Tongue (tissue), 2 donors: Measurements from ENCODE around the gene DPF3. TPM values are rescaled to one million over a fixed set of nuclear protein-coding genes. Genes with fewer than 3 reads are reported as not detected.

ENCODE experiments used
- DNase-seq: peaks from one replicate; pipeline ENCODE4 v3.0.0-alpha.2; 2015
- total RNA-seq: library from RNA; depleted of rRNA; stranded (reverse); fragments of >200 nt; gene quantifications from one replicate; pipeline ENCODE4 v1.2.3, GENCODE V29; 2014

The DPF3 gene
- total RNA-seq, 1 donor from 2014 or later: 20.6 TPM

- no peak for DNase-seq
These were observed 152.7 kb downstream of the DPF3 start for GRCh38 chr14:72740966-72741825.

DNA sequence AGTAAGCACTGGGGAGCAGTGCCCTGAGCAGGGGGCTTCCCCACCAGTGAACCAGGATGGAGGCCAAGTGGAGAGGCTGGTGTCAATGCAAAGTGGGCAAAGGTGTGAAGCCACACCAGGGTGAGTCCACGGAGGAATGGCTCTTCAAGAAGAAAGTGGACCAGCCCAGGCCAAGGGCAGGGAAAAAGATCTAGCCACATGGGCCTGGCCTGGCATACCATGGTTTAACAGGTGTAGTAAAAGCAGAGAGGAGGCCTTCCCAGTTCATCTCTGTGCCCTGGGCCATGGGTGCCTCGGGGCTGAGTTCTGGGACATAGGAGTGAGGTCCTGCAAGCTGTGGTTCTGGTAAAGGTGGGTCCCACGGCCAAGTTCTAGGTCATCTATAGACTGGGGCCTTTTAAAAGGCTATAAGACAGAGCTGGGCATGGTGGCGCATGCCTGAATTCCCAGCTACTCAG lies 153.4 kb downstream of the DPF3 start:
- no peak for DNase-seq

GRCh38 chr14:72739446-72740405 lies 154.2 kb downstream of the DPF3 start:
- peak; percentile 32 for DNase-seq

DNA sequence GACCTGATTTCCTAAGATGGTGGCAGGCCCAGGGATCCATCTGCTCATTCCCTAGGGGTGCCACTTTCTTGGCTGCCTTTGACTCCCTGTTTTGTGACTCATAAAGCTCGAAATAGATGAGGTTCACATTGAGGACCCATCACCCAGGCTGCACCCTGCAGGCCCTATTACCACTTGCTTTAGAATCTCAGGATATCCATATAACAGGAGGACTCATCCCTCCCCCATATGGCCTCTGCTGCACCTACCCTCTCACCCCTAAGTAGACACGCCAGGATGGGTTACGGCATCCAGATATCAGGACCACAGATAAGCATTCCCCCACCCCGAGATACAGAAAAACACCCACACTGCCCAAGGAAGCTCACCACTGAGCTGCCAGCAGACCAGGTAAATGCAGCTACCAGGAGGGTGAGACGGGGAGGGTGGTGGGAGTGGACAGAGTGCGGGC lies 155.7 kb downstream of the DPF3 start:
- no peak for DNase-seq

- DNase-seq: no peak
These were observed 156.3 kb downstream of the DPF3 start for GRCh38 chr14:72737560-72737943.

GRCh38 chr14:72736786-72737559 lies 156.9 kb downstream of the DPF3 start:
- DNase-seq: peak; percentile 59

- DNase-seq: no peak
These were observed 157.6 kb downstream of the DPF3 start for GRCh38 chr14:72736308-72736707.

GRCh38 chr14:72732022-72732780 lies 161.7 kb downstream of the DPF3 start:
- no peak for DNase-seq

DNA sequence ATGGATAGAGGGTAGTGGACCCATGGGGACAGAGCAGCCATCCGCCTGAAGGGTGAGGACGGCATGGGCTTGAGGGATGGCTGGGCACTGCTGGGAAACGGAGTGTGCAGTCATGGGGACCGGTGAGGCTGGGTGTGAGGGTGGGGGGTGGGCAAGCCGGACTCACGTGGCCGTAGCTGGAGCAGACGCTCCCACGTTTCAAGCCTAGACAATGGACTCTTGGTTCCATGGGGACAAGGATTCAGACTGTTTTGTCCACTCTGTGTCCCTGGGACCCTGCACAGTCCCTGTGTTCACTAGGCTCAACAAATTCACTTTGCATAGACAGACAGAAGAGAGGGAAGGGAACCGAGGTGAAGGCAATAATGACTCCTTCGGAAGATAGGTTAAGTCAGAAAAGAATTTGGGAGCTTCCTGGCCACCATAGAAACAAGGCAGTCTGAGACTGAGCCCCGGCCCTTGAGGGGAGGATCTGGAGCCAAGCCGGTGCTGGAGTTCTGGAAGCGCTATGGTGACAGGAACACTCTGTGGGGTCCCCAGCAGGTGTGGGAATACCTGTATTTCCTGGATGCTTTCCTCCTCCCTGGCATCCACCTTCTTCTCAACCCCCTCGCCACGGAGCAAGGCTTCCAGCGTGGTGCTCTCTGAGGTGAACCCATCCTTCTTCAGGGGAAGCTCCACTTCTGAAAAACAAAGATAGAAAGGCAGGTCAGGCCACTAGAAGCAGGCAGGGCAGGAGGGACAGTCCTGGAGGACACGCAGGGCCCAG lies 162.5 kb downstream of the DPF3 start:
- no peak for DNase-seq

DNA sequence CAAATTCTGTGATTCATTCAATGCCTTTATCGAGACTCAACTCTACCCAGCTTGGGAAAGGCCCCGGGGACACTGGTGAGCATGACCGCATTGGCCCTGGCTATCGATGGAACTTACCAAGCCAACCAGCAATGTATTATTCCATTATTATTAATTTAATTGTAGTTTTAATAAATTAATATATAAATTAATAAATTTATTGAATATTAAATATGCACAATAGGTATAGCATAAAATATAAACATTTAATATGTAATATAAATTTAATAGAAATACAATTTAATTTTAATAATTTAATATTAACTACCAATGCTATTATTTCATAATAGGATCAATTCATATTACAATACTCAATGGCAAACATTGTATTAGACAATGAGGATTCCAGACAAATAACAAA lies 163.4 kb downstream of the DPF3 start:
- no peak for DNase-seq

GRCh38 chr14:72726444-72726843 lies 167.5 kb downstream of the DPF3 start:
- DNase-seq: no peak

- peak; percentile 25 for DNase-seq
These were observed 169.9 kb downstream of the DPF3 start for GRCh38 chr14:72723858-72724530.

DNA sequence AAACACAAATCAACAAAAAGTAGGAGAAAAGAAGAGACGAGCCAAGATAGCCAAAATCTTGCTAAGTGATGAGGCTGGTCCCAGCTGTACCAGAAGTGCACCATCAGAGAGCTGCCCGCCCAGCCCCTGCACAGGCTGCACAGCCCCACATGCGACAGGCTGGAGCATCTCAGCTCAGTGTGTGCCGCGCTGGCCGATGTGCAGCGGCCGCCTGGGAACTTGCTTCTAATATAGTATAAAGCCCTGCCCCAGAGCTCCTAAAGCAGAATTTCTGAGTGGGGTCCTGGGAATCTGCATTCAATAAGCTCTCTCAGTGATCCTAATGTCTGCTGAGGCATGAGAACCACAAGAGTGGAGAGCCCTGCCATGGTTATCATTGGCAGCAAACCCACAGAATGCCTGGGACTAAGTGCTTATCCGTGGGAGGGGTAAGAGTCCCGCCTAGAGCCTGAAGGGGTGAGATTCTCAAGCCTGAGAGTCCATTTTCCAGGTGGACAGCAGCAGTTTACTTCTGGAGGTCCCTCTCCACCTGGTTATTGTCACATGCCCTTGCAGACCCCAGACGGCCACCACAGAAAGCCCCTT lies 171.6 kb downstream of the DPF3 start:
- no peak for DNase-seq

DNA sequence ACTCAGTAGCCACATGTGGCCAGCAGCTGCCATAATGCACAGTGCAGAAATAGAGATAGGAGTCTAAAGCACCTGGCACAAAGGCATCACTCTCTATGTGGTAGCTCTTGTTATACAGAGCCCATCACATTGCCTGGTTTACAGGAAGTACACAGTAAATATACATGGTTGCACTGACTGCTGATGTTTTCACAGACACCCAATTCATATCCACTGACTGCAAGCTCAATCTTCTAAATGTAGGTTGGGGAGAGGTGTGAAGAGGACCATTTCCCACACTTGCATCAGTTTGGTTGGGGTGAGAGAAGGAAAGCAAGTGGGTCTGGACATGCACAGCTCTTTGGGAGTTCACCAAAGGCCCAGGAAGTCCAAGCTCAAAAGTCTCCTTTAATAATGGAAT lies 172.8 kb downstream of the DPF3 start:
- no peak for DNase-seq

- DNase-seq: no peak
These were observed 176.7 kb downstream of the DPF3 start for GRCh38 chr14:72717220-72717619.

DNA sequence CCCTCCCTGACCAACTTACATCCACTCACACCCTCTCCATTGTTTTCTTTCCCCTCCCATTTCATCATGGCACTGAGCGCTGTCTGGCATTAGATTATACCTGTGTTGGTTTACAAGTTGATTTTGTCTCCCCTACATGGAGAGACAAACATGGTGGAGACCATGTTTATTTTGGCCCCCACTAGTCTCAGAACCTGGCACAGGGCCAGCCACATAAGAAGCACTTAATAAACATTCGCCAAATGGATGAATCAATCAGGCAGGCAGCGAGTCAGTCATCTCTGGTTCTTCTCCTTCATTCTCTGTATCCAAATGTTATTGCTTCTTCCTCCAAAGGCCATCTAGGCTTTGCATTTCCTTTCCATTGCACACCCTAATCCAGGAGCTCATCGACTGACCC lies 177.4 kb downstream of the DPF3 start:
- DNase-seq: no peak

DNA sequence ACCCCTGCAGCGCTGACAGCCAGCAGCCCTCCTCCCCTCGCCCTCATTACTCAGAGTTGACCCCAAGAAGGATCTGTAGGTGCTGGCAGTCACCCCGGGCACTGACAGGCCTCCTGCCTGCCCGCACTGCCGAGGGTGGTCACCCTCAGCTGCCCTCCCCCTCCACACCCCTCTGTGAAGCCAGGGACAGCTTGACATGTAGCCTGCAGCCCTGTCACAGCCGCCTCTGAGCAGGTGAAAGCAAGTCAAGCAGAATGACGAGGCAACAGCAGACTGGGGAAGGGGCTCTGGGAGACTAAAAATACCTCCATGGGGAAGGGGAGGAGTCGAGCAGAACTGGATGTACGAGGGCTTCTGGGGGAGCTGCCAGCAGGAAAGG lies 178.1 kb downstream of the DPF3 start:
- peak; percentile 35 for DNase-seq

DNA sequence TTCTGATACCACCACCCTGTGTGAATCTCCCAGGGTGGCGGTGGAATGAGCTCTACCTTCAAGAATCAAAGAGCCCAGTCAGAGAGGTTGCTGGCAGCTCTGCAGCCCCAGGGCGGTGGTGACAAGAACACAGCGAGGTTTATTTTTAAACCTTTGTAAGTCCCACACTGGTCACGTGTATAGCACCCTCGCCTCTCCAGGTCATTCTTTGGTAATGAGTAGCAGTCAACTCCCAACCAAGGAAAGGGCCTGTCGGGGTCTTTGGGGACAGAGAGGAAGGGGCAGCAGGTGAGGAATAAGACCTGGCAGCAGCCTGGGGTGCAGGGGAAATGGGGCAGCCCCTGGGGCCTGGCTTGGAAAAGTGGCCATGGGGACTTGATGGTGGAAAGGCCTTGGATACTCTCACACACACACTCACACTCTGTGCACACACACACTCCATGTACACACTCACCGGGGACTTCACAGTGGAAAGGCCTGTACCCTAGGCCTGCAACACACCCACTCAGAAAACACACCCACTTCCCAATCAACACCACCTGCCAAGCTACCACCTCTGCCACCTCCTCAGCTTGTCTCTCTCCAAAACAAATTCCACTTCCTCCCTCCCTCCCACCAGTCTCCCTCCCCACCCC lies 178.6 kb downstream of the DPF3 start:
- DNase-seq: peak; percentile 35

GRCh38 chr14:72714871-72715214 lies 179.1 kb downstream of the DPF3 start:
- DNase-seq: no peak
